PFSK-1 (cell line): ENCODE results near the gene SLC22A8.

Experiments
- FOXP2 ChIP-seq: optimal IDR thresholded peaks from 2 replicates; pipeline ENCODE3; 2011; ENCODE audit warnings: borderline replicate concordance, control low read depth, inconsistent platforms; ENCODE audit not compliant: insufficient read depth; ENCODE audit errors: extremely low read length, extremely low read depth
- POLR2AphosphoS5 ChIP-seq: IDR thresholded peaks from 2 replicates; pipeline ENCODE4 v1.6.1; 2012; ENCODE audit warnings: low read depth, mild to moderate bottlenecking, control low read depth, low read length, moderate library complexity
- REST ChIP-seq, 2 experiments: IDR thresholded peaks; 2 replicates each; pipeline versions ENCODE4 v1.6.1 to v1.8.0; 2011 to 2012; ENCODE audit warnings: low read depth in 2 of 2, low read length in 2 of 2, control low read depth in 1 of 2, inconsistent platforms in 1 of 2, mild to moderate bottlenecking in 1 of 2, moderate library complexity in 1 of 2; ENCODE audit not compliant: insufficient read depth in 1 of 2
- TAF1 ChIP-seq: IDR thresholded peaks from 2 replicates; pipeline ENCODE4 v1.6.1; 2012; ENCODE audit warnings: low read length, control low read depth, borderline replicate concordance; ENCODE audit not compliant: insufficient read depth

GRCh38 chr11:62994775-62995174 lies 20.9 kb downstream of the SLC22A8 start:
- TF ChIP-seq FOXP2 (no peak), POLR2AphosphoS5 (no peak), TAF1 (no peak), REST (IDR thresholded peaks at IDR 0.05; ENCODE audit: insufficient read depth in 1 of 2, low read depth in 2 of 2, low read length in 2 of 2) (no peak)
